ENCODE data around the gene AMPD2. TPM values are rescaled to one million over a fixed set of nuclear protein-coding genes. Genes with fewer than 3 reads are reported as not detected.

The AMPD2 gene
- total RNA-seq, 4 donors from 2014 or later, result 23.7 to 38.8 (median 33.2) TPM

DNA sequence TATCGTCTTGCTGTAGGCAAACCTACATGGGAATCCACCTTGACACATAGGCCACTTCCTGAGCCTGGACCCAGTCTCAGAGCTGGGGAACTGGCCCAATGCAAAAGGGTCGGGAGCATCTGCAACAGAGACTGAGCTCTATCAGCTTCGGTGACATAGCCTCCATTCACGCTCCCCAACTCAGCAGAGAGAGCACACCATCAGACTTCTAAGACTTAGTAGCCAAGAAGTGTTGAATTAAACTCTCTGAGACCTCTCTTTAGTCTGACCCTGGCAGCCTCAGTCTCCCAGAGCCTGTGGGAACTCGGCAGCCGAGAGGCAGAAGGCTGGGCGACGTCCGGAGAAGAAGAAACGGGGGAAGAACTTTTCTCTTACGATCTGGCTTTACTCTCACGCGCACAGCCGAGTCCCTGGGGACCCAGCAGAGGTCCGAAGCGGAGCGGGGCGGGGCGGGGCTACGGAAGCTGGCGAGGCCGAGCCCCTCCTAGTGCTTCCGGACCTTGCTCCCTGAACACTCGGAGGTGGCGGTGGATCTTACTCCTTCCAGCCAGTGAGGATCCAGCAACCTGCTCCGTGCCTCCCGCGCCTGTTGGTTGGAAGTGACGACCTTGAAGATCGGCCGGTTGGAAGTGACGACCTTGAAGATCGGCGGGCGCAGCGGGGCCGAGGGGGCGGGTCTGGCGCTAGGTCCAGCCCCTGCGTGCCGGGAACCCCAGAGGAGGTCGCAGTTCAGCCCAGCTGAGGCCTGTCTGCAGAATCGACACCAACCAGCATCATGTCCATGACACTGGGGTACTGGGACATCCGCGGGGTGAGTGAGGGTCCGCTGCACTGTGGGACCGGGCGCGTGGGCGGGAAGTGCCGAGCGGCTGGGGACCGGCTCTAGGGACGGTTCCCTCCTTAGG is 36.2 kb downstream of the AMPD2 start, which contains the start of gene GSTM4:
Gene GSTM4 (plus strand): TSS at position 485 of the 905 bp plus-strand sequence. CDS start 291 bp downstream, at position 776.
- Histone ChIP-seq H3K36me3 (peaks cover 0 to 34% (median 21%) of the 10 kb centered on the region in 4 donors), H3K27me3 (no peaks in the 10 kb centered on the region), H3K9me3 (no peaks in the 10 kb centered on the region), H3K4me3 (peak within 1 kb of the TSS; percentile 52 to 78 (median 66)), H3K27ac (replicated peaks in 1 of 4) (peak within 1 kb of the TSS; percentile 84 to 93 (median 88)), H3K4me1 (peaks cover 17 to 28% (median 23%) of the 10 kb centered on the region in 4 donors)
- intact Hi-C loops (cut with DNase I), result loop anchor here (10.0 kb wide), 1 partner anchor 259 kb away; the partner anchor contains the start of gene CSF1
- peak; percentile 97 for DNase-seq (ENCODE audit: extremely low spot score)
- WGBS, result 1% methylated on average over 6 of the region's 54 CpGs
- TF ChIP-seq EP300 (IDR thresholded peaks at IDR 0.05), result no peak
- no peak for TF ChIP-seq POLR2A (IDR thresholded peaks at IDR 0.05; ENCODE audit: low read depth)
- TF ChIP-seq, protein P1, sequence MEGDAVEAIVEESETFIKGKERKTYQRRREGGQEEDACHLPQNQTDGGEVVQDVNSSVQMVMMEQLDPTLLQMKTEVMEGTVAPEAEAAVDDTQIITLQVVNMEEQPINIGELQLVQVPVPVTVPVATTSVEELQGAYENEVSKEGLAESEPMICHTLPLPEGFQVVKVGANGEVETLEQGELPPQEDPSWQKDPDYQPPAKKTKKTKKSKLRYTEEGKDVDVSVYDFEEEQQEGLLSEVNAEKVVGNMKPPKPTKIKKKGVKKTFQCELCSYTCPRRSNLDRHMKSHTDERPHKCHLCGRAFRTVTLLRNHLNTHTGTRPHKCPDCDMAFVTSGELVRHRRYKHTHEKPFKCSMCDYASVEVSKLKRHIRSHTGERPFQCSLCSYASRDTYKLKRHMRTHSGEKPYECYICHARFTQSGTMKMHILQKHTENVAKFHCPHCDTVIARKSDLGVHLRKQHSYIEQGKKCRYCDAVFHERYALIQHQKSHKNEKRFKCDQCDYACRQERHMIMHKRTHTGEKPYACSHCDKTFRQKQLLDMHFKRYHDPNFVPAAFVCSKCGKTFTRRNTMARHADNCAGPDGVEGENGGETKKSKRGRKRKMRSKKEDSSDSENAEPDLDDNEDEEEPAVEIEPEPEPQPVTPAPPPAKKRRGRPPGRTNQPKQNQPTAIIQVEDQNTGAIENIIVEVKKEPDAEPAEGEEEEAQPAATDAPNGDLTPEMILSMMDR (IDR thresholded peaks at IDR 0.05), result no peak
- peak in 1 of 2 donors; percentile 80 for TF ChIP-seq POLR2AphosphoS5 (IDR thresholded peaks at IDR 0.05)

DNA sequence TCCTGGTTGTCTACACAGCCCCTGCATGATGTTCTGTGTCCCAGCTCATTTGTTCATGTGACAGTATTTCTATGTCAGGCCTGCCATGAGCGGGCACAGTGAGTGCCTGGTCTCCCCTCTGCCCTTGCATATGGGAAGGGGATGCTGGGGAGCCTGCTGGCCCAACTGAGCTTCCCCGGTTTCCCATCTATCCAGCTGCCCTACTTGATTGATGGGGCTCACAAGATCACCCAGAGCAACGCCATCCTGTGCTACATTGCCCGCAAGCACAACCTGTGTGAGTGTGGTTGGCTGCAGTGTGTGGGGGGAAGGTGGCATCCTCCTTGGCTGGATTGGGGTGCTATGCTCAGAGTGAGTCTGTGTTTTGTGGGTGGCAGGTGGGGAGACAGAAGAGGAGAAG is 37.8 kb downstream of the AMPD2 start:
- peak; percentile 84 for DNase-seq (ENCODE audit: extremely low spot score)
- intact Hi-C loops (cut with DNase I), result loop anchor here (10.0 kb wide), 1 partner anchor 257 kb away; the partner anchor contains the start of gene CSF1
- peak overlapping the region in 2 of 4 donors; percentile 84 to 87 for H3K27ac ChIP-seq (replicated peaks in 1 of 4)
- WGBS, result 90% methylated on average over 4 of the region's 4 CpGs
- H3K9me3 ChIP-seq, result no peaks in the 10 kb centered on the region
- peaks cover 0 to 49% (median 30%) of the 10 kb centered on the region in 4 donors for H3K36me3 ChIP-seq
- H3K4me1 ChIP-seq, result peaks cover 17 to 28% (median 23%) of the 10 kb centered on the region in 4 donors
- H3K4me3 ChIP-seq, result no peak overlapping the region
- TF ChIP-seq, protein P1 (IDR thresholded peaks at IDR 0.05), result no peak
- no peaks in the 10 kb centered on the region for H3K27me3 ChIP-seq

DNA sequence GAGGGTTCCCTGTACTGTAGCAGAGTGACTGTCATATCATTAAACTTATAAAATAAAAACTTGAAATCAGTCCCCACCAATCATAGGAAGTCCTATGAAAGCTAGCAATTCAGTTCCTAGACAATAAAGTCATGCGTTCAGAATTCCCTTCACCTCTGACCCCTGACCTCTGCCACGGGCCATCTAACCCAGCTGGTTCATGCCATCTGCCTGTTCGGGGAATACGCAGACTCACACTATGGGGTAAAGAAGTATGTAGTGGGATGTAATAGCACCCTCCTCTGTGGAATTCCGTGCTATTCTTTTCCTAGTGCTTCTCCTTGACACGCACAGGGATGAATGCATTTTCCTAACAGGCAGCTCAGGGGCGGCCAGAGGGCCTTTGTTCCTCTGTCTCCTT is 38.3 kb downstream of the AMPD2 start:
- Histone ChIP-seq H3K27ac (replicated peaks in 1 of 4) (peak overlapping the region in 1 of 4 donors; percentile 84), H3K4me3 (no peak overlapping the region), H3K9me3 (no peaks in the 10 kb centered on the region), H3K36me3 (peaks cover 0 to 55% (median 30%) of the 10 kb centered on the region in 4 donors), H3K27me3 (no peaks in the 10 kb centered on the region), H3K4me1 (peaks cover 17 to 28% (median 23%) of the 10 kb centered on the region in 4 donors)
- DNase-seq (ENCODE audit: extremely low spot score), result peak; percentile 60
- TF ChIP-seq POLR2AphosphoS5 (IDR thresholded peaks at IDR 0.05) (no peak), POLR2A (IDR thresholded peaks at IDR 0.05; ENCODE audit: low read depth) (no peak), EP300 (IDR thresholded peaks at IDR 0.05) (no peak)
- TF ChIP-seq, protein P1 (IDR thresholded peaks at IDR 0.05), result no peak
- intact Hi-C loops (cut with DNase I), result loop anchor here (10.0 kb wide), 1 partner anchor 257 kb away; the partner anchor contains the start of gene CSF1
- 80% methylated on average over 7 of the region's 7 CpGs for WGBS

DNA sequence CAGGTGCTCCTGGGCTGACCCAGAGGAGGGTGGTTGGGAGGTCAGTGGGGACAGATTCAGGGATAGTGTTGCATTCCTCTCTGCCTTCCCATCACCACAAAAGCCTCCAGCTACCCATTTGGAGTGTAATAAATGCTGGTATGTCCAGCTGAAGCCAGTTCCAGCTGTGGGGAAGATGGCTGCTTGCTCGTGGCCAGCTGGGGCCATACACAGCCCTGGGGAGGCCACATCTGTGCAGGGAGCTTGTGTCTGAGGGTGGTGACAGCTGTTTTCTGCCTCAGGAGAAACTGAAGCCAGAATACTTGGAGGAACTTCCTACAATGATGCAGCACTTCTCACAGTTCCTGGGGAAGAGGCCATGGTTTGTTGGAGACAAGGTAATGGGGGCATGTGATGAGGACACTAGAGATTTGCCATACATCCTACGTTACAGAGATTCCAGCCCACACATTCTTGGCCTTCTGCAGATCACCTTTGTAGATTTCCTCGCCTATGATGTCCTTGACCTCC is 39.0 kb downstream of the AMPD2 start:
- Histone ChIP-seq H3K27me3 (no peaks in the 10 kb centered on the region), H3K27ac (replicated peaks in 1 of 4) (no peak overlapping the region), H3K9me3 (no peaks in the 10 kb centered on the region), H3K4me3 (no peak overlapping the region), H3K36me3 (peaks cover 0 to 58% (median 30%) of the 10 kb centered on the region in 4 donors), H3K4me1 (peaks cover 17 to 28% (median 24%) of the 10 kb centered on the region in 4 donors)
- WGBS, result 43% methylated on average over 2 of the region's 3 CpGs
- intact Hi-C loops (cut with DNase I), result loop anchor here (10.0 kb wide), 1 partner anchor 256 kb away; the partner anchor contains the start of gene CSF1
- TF ChIP-seq POLR2AphosphoS5 (IDR thresholded peaks at IDR 0.05) (no peak), EP300 (IDR thresholded peaks at IDR 0.05) (no peak), POLR2A (IDR thresholded peaks at IDR 0.05; ENCODE audit: low read depth) (no peak)
- TF ChIP-seq, protein P1 (IDR thresholded peaks at IDR 0.05), result no peak
- peak; percentile 64 for DNase-seq (ENCODE audit: extremely low spot score)
